Stomach (tissue), 9 donors: ENCODE measurements around the gene UBTD1. TPM values are rescaled to one million over a fixed set of nuclear protein-coding genes. Genes with fewer than 3 reads are reported as not detected.
A peak's percentile ranks its signal among the peaks of the same experiment; 100 is the strongest.

Experiments
- DNase-seq, 2 donors: peaks; one replicate each; pipeline versions ENCODE4 v3.0.0 to v3.0.0-alpha.2; 2013 to 2019
- H3K27ac ChIP-seq, 5 donors: fragments of 200-600 bp in 4 of 5; sonication (generic) in 4 of 5; one replicate each; pipeline ENCODE4 v1.5.1; 2013 to 2019; ENCODE audit warnings: mild to moderate bottlenecking in 1 of 5, moderate library complexity in 1 of 5
- H3K27me3 ChIP-seq, 3 donors: fragments of 200-600 bp; sonication (generic); one replicate each; pipeline ENCODE4 v1.5.1; 2017 to 2019; ENCODE audit warnings: mixed run types in 1 of 3
- H3K36me3 ChIP-seq, 4 donors: fragments of 200-600 bp; sonication (generic); 1 replicate in 3 of 4; 2 replicates in 1 of 4; pipeline ENCODE4 v1.5.1; 2016 to 2019
- H3K4me1 ChIP-seq, 4 donors: fragments of 200-600 bp; sonication (generic); one replicate each; pipeline ENCODE4 v1.5.1; 2016 to 2019
- H3K4me3 ChIP-seq, 4 donors: fragments of 200-600 bp; sonication (generic) in 3 of 4; one replicate each; pipeline ENCODE4 v1.5.1; 2016 to 2019; ENCODE audit warnings: mild to moderate bottlenecking in 1 of 4
- H3K9me3 ChIP-seq, 4 donors: fragments of 200-600 bp; sonication (generic); one replicate each; pipeline ENCODE4 v1.5.1; 2016 to 2019
- EP300 ChIP-seq: sonication (generic); formaldehyde crosslinking; IDR thresholded peaks from one replicate; pipeline ENCODE4 v1.6.1; 2017; ENCODE audit warnings: antibody characterized with exemption
- POLR2A ChIP-seq, 4 donors: fragments of 450-650 bp; IDR thresholded peaks; one replicate each; pipeline ENCODE4 v1.6.1; 2016; ENCODE audit warnings: antibody characterized with exemption in 4 of 4, control low read depth in 2 of 4, mild to moderate bottlenecking in 1 of 4, moderate library complexity in 1 of 4
- POLR2AphosphoS5 ChIP-seq, 3 donors: sonication (generic); formaldehyde crosslinking; IDR thresholded peaks; one replicate each; pipeline ENCODE4 v1.6.1; 2016; ENCODE audit warnings: antibody characterized with exemption in 3 of 3
- WGBS, 5 donors: extraction: QIAGEN DNeasy Blood & Tissue Kit in 3 of 5; methylation state at CpG; one replicate each; pipeline versions ENCODE4 v1.1.5 to v1.1.7; 2013 to 2018; 5-methylcytosine and 5-hydroxymethylcytosine counted together
- intact Hi-C: fragments of 100-400 bp; cut with DNase I; formaldehyde crosslinking; loops from one replicate; pipeline ENCODE4 v1.15.1; 2023; ENCODE audit warnings: low total_unique reads
- polyA plus RNA-seq, 3 donors: library from polyadenylated mRNA; stranded (reverse); fragments of 200-250 nt; gene quantifications; one replicate each; pipeline ENCODE4 v1.2.3, GENCODE V29; 2013
- total RNA-seq, 5 donors: library from RNA; depleted of rRNA; stranded (reverse); fragments of >200 nt; gene quantifications; one replicate each; pipeline versions ENCODE4 v1.1.0 to v1.2.3, GENCODE V29; 2014 to 2016
- TF ChIP-seq, protein P1 (sequence below), 7 experiments: fragments of 450-650 bp in 4 of 7; fragments of 200-600 bp in 3 of 7; sonication (generic) in 3 of 7; IDR thresholded peaks; one replicate each; pipeline ENCODE4 v1.5.1; 2016 to 2019; ENCODE audit warnings: antibody characterized with exemption in 7 of 7, control low read depth in 2 of 7, mild to moderate bottlenecking in 1 of 7
- donor health status: healthy with polysubstance abuse.
- donor health status: Bipolar disorder and iron deficiency.
- donor health status: healthy.

Gene UBTD1
- total and polyA plus RNA-seq, 8 donors, result 1.3 to 22.9 (median 8.1) TPM

DNA sequence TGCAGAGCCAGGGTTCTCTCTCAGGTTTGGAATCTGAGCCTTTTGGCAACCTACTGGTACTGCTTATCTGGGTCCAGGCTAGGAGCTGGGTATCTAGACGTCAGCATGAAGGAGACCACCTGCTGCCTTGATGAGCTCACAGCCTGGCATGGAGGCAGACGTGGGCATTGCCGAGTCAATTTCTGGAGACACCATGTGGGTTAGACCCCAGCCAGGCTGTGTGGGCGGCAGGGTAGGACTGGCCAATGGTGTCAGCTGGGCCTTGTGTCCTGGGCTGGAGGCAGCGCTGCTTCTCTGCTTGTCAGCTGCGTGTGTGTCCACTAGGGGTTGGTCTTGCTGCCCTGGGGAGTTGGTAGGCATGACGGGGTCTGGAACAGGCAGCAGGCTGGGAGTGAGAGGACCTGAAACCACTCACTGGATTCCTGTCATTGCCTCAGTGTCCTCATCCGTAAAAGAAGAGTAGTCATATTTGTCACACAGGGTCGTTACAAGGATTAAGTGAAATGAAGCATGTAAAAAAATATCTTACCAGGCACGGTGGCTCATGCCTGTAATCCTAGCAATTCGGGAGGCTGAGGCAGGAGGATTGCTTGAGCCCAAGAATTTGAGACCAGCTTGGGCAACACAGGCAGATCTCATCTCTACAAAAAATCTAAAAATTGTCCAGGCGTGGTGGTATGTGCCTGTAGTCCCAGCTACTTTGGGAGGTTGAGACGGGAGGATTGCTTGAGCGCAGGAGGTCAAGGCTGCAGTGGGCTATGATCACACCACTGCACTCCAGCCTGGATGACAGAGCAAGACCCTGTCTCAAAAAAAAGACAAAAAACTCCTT is 42.2 kb downstream of the UBTD1 start:
- H3K4me1 ChIP-seq, result peaks cover 23 to 48% (median 25%) of the 10 kb centered on the region in 4 donors
- intact Hi-C loops, result no loop called here
- TF ChIP-seq POLR2AphosphoS5 (IDR thresholded peaks at IDR 0.05), result no peak
- TF ChIP-seq, protein P1, sequence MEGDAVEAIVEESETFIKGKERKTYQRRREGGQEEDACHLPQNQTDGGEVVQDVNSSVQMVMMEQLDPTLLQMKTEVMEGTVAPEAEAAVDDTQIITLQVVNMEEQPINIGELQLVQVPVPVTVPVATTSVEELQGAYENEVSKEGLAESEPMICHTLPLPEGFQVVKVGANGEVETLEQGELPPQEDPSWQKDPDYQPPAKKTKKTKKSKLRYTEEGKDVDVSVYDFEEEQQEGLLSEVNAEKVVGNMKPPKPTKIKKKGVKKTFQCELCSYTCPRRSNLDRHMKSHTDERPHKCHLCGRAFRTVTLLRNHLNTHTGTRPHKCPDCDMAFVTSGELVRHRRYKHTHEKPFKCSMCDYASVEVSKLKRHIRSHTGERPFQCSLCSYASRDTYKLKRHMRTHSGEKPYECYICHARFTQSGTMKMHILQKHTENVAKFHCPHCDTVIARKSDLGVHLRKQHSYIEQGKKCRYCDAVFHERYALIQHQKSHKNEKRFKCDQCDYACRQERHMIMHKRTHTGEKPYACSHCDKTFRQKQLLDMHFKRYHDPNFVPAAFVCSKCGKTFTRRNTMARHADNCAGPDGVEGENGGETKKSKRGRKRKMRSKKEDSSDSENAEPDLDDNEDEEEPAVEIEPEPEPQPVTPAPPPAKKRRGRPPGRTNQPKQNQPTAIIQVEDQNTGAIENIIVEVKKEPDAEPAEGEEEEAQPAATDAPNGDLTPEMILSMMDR (IDR thresholded peaks at IDR 0.05), result no peak
- no peak for TF ChIP-seq EP300
- no peak for TF ChIP-seq POLR2A (IDR thresholded peaks at IDR 0.05)
- no peaks in the 10 kb centered on the region for H3K9me3 ChIP-seq
- H3K27me3 ChIP-seq, result no peaks in the 10 kb centered on the region
- no peaks in the 10 kb centered on the region for H3K36me3 ChIP-seq
- H3K4me3 ChIP-seq, result no peak overlapping the region
- H3K27ac ChIP-seq, result peak overlapping the region in 2 of 5 donors; percentile 91 to 92
- no peak for DNase-seq
- 89 to 93% (median 92%) methylated on average over 12 to 14 of the region's 14 CpGs for WGBS, 5 donors

DNA sequence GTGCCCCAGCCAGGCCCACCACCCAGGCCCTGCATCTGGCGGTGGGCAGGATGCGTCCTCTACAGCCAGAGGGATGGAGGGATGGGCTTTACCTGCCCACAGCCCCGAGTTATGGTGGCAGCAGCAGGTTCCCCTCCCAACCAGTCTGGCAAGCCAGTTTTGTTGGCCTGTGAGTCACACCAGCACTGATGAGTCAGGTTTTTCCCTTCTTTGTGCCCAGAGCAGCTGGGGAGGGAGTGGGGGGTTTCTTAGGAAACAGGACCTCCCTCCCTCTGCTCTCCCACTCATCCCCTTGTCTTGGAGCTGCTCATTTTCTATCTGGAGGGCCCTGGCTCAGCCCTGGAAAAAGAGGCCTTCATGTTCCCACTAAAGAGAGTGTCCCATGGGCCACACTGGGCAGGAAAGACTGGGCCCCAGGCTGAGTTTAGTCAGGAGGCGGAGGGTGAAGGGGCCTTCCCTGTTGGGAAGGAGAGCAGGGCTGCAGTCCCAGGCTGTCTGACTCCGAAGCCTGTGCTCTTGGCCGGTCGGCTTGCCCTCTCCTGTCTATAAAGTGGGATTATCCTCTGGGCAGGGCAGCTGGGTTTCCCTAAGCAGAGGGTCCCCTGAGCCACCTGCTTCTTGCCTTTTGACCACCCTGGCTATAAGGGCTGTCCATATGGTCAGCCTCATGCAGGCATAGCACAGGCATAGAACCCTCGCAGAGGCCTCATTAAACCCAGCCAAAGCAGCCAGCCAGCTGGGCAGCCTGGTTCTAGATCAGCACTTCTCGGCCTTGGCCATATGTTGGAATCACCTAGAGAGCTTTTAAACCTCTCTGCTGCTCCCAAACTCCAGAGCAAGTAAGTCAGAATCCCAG is 43.7 kb downstream of the UBTD1 start:
- TF ChIP-seq POLR2A (IDR thresholded peaks at IDR 0.05) (no peak), POLR2AphosphoS5 (IDR thresholded peaks at IDR 0.05) (peak in 1 of 3 donors; percentile 66)
- intact Hi-C loops, result no loop called here
- Histone ChIP-seq H3K4me3 (no peak overlapping the region), H3K9me3 (no peaks in the 10 kb centered on the region), H3K4me1 (peaks cover 23 to 53% (median 25%) of the 10 kb centered on the region in 4 donors), H3K36me3 (no peaks in the 10 kb centered on the region), H3K27me3 (no peaks in the 10 kb centered on the region), H3K27ac (peak overlapping the region; percentile 35 to 92 (median 83))
- peak; percentile 40 to 86 for DNase-seq
- WGBS, 5 donors, result 57 to 77% (median 75%) methylated on average over 6 to 9 of the region's 9 CpGs

DNA sequence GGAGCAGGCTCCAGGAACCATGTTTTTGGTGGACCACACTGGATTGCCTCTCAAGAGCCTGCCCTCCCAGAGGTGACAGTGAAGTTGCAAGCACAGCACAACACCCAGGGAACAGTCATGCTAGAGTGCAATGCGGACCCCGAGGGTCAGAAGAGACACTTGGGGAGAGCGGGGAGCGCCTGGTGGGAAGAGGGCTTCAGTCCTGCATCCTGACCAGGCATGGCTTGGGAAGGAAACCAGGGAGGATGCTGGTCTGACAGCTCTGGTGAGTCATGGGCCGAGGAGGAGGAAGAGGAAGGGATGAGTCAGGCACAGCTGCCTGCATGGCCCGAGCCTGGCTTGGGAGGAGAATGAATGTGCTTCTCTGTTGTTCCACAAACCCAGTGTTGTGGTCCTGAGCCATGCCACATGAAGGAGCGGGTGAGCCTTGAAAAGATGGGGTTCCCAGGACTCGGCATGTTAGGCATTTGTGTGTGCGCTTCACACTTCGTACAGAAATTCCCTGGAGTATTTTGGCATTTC is 44.4 kb downstream of the UBTD1 start:
- H3K27ac ChIP-seq, result peak overlapping the region; percentile 35 to 92 (median 83)
- H3K27me3 ChIP-seq, result no peaks in the 10 kb centered on the region
- DNase-seq, result peak; percentile 60 to 78
- H3K9me3 ChIP-seq, result no peaks in the 10 kb centered on the region
- no peak for TF ChIP-seq POLR2A (IDR thresholded peaks at IDR 0.05)
- TF ChIP-seq POLR2AphosphoS5 (IDR thresholded peaks at IDR 0.05), result peak; percentile 8 to 88 (median 68)
- TF ChIP-seq, protein P1 (IDR thresholded peaks at IDR 0.05), result no peak
- no peak for TF ChIP-seq EP300
- intact Hi-C loops, result no loop called here
- 52 to 68% (median 62%) methylated on average over 9 to 10 of the region's 10 CpGs for WGBS, 5 donors
- H3K4me3 ChIP-seq, result no peak overlapping the region
- peaks cover 23 to 56% (median 25%) of the 10 kb centered on the region in 4 donors for H3K4me1 ChIP-seq
- H3K36me3 ChIP-seq, result no peaks in the 10 kb centered on the region

DNA sequence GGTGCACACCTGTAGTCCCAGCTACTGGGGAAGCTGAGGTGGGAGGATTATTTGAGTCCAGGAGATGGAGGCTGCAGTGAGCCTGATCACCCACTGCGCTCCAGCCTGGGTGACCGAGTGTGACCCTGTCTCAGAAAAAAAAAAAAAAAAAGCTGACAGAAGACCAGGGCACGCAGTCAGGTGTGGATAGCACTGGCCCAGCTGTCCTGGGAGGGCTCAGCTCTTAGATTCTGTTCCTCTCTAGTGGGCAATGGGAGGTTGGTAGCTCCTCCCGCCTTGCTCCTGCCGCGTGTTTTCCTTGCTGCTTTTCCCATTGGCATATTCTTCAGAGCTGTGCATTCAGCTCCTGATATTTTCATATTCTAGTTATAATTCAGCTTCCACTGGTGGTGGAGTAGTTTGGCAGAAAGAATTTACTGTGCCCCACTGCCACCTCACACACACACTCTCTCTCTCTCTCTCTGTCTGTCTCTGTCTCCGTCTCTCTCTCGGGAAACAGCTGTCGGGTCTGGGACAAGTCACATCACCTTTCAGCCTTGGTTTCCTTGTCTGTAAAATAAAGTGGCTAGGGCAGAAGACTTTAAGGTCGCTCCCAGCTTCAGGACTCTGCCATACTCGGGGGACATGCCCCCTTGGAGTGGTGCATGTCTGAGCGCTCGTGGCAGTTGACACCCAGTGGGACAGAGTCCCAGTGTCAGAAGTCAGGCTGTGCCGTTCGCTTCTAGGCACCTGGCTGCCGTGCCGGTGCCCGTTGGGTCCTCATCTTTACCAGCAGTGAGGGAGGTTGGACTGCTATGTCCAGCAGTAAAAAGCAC is 47.9 kb downstream of the UBTD1 start:
- no peak for DNase-seq
- 83 to 89% (median 88%) methylated on average over 12 to 18 of the region's 18 CpGs for WGBS, 5 donors
- Histone ChIP-seq H3K36me3 (peaks cover 0 to 4% (median 0%) of the 10 kb centered on the region in 4 donors), H3K4me1 (peaks cover 21 to 33% (median 22%) of the 10 kb centered on the region in 4 donors), H3K27ac (no peak overlapping the region), H3K9me3 (no peaks in the 10 kb centered on the region), H3K27me3 (no peaks in the 10 kb centered on the region), H3K4me3 (no peak overlapping the region)
- TF ChIP-seq EP300 (no peak), POLR2A (IDR thresholded peaks at IDR 0.05) (no peak), POLR2AphosphoS5 (IDR thresholded peaks at IDR 0.05) (no peak)
- TF ChIP-seq, protein P1 (IDR thresholded peaks at IDR 0.05), result no peak
- intact Hi-C loops, result no loop called here
